Measurements from ENCODE around the gene ZNF616. TPM values are rescaled to one million over a fixed set of nuclear protein-coding genes. Genes with fewer than 3 reads are reported as not detected.

Gene ZNF616
- total RNA-seq = 10 to 100 TPM in 1 of 2 donors, 1 to 10 TPM in 1; 7.2 to 18.0 TPM
- 1 to 10 TPM; 2.6 to 3.3 TPM for polyA plus RNA-seq
- long read RNA-seq, donor 1, full-length matches to known transcripts = 5 of 5 reads
- long read RNA-seq, donor 1, partial matches to known transcripts = 0 of 5 reads
- long read RNA-seq, donor 1, other reads (novel, unspliced or antisense) = 0 of 5 reads
- long read RNA-seq, donor 2, full-length matches to known transcripts = 2 of 2 reads
- long read RNA-seq, donor 2, partial matches to known transcripts = 0 of 2 reads
- long read RNA-seq, donor 2, other reads (novel, unspliced or antisense) = 0 of 2 reads
- long read RNA-seq, donor 3, full-length matches to known transcripts = 3 of 3 reads
- long read RNA-seq, donor 3, partial matches to known transcripts = 0 of 3 reads
- long read RNA-seq, donor 3, other reads (novel, unspliced or antisense) = 0 of 3 reads
- long read RNA-seq, donor 4, full-length matches to known transcripts = 1 of 1 reads
- long read RNA-seq, donor 4, partial matches to known transcripts = 0 of 1 reads
- long read RNA-seq, donor 4, other reads (novel, unspliced or antisense) = 0 of 1 reads
- long read RNA-seq, donor 5, full-length matches to known transcripts = 5 of 5 reads
- long read RNA-seq, donor 5, partial matches to known transcripts = 0 of 5 reads
- long read RNA-seq, donor 5, other reads (novel, unspliced or antisense) = 0 of 5 reads

GRCh38 chr19:52139252-52140031, at the start of gene ZNF616:
Gene ZNF616, minus strand, starts transcription at chr19:52139938. Its CDS starts 9,426 bp downstream, at chr19:52130512.
- Histone ChIP-seq H3K27me3 (ENCODE audit: control insufficient read depth in 3 of 3, insufficient read depth in 3 of 3, low read length in 2 of 3) (no peaks in the 10 kb centered on the region), H3K4me3 (peak within 1 kb of the TSS; percentile 61), H3K36me3 (ENCODE audit: control insufficient read depth in 4 of 4, insufficient read depth in 4 of 4, low read length in 4 of 4) (peaks cover 0 to 7% (median 2%) of the 10 kb centered on the region in 4 donors), H3K27ac (ENCODE audit: low read depth in 1 of 2, low read length in 1 of 2) (peak within 1 kb of the TSS; percentile 81 to 98), H3K9me3 (ENCODE audit: control insufficient read depth in 4 of 4, insufficient read depth in 3 of 4, low read length in 3 of 4) (peaks cover 0 to 7% (median 7%) of the 10 kb centered on the region in 4 donors), H3K4me1 (ENCODE audit: control insufficient read depth in 5 of 5, insufficient read depth in 5 of 5, low read length in 5 of 5) (peaks cover 0 to 16% (median 2%) of the 10 kb centered on the region in 5 donors), H3K9ac (ENCODE audit: insufficient read depth in 1 of 2, low read length in 2 of 2) (peak within 1 kb of the TSS; percentile 94 to 96)
- 1% methylated on average over 49 of the region's 49 CpGs for WGBS, 2 donors
- TF ChIP-seq CTCF (IDR thresholded peaks at IDR 0.05; ENCODE audit: control extremely low read depth, extremely low read depth) = peak; percentile 55
- ATAC-seq (ENCODE audit: insufficient read depth, low FRiP score) = peak; percentile 92
- peak; percentile 98 to 99 (median 98) for DNase-seq

GRCh38 chr19:52188822-52189734, 49.3 kb upstream of the ZNF616 start:
- WGBS, 2 donors = 6% methylated on average over 32 of the region's 32 CpGs
- ATAC-seq (ENCODE audit: insufficient read depth, low FRiP score) = no peak
- H3K9ac ChIP-seq (ENCODE audit: insufficient read depth in 1 of 2, low read length in 2 of 2) = peak overlapping the region; percentile 59 to 95
- peaks cover 2 to 25% (median 9%) of the 10 kb centered on the region in 5 donors for H3K4me1 ChIP-seq (ENCODE audit: control insufficient read depth in 5 of 5, insufficient read depth in 5 of 5, low read length in 5 of 5)
- H3K27me3 ChIP-seq (ENCODE audit: control insufficient read depth in 3 of 3, insufficient read depth in 3 of 3, low read length in 2 of 3) = no peaks in the 10 kb centered on the region
- H3K27ac ChIP-seq (ENCODE audit: low read depth in 1 of 2, low read length in 1 of 2) = peak overlapping the region; percentile 80 to 87
- no peak for DNase-seq
- TF ChIP-seq CTCF (IDR thresholded peaks at IDR 0.05; ENCODE audit: control extremely low read depth, extremely low read depth) = no peak
- H3K4me3 ChIP-seq = peak overlapping the region; percentile 37
- H3K36me3 ChIP-seq (ENCODE audit: control insufficient read depth in 4 of 4, insufficient read depth in 4 of 4, low read length in 4 of 4) = peaks cover 0 to 5% (median 4%) of the 10 kb centered on the region in 4 donors
- H3K9me3 ChIP-seq (ENCODE audit: control insufficient read depth in 4 of 4, insufficient read depth in 3 of 4, low read length in 3 of 4) = peaks cover 0 to under 1% (median 0%) of the 10 kb centered on the region in 4 donors

- ATAC-seq (ENCODE audit: insufficient read depth, low FRiP score) (no peak), DNase-seq (no peak)
- no peak for TF ChIP-seq CTCF (IDR thresholded peaks at IDR 0.05; ENCODE audit: control extremely low read depth, extremely low read depth)
- H3K27me3 ChIP-seq (ENCODE audit: control insufficient read depth in 3 of 3, insufficient read depth in 3 of 3, low read length in 2 of 3) = no peaks in the 10 kb centered on the region
- no peak overlapping the region for H3K4me3 ChIP-seq
- no peak overlapping the region for H3K9ac ChIP-seq (ENCODE audit: insufficient read depth in 1 of 2, low read length in 2 of 2)
- H3K9me3 ChIP-seq (ENCODE audit: control insufficient read depth in 4 of 4, insufficient read depth in 3 of 4, low read length in 3 of 4) = peaks cover 0 to 2% (median 0%) of the 10 kb centered on the region in 4 donors
- no peak overlapping the region for H3K27ac ChIP-seq (ENCODE audit: low read depth in 1 of 2, low read length in 1 of 2)
- peaks cover 0 to 5% (median 0%) of the 10 kb centered on the region in 4 donors for H3K36me3 ChIP-seq (ENCODE audit: control insufficient read depth in 4 of 4, insufficient read depth in 4 of 4, low read length in 4 of 4)
- 97 to 100% methylated on average over 1 of the region's 1 CpG for WGBS, 2 donors
- peaks cover 1 to 25% (median 9%) of the 10 kb centered on the region in 5 donors for H3K4me1 ChIP-seq (ENCODE audit: control insufficient read depth in 5 of 5, insufficient read depth in 5 of 5, low read length in 5 of 5)
These were observed 47.7 kb upstream of the ZNF616 start for GRCh38 chr19:52187407-52187806.

All from lung (tissue), 16 donors.